CD8-positive, alpha-beta memory T cell (primary cell): ENCODE data around the gene COA1. TPM values are rescaled to one million over a fixed set of nuclear protein-coding genes. Genes with fewer than 3 reads are reported as not detected.

ENCODE experiments used
- CTCF ChIA-PET: fragments of 350-600 bp; sonication (Branson Sonifier 250); formaldehyde crosslinking; loops from one replicate; lab custom pipeline; 2021; ENCODE audit warnings: antibody characterized with exemption; lab: Charles Lee
- POLR2A ChIA-PET: fragments of 350-600 bp; sonication (Branson Sonifier 250); formaldehyde crosslinking; loops from one replicate; lab custom pipeline; 2021; ENCODE audit warnings: antibody characterized with exemption; lab: Charles Lee
- DNase-seq, 5 donors: peaks; one replicate each; pipeline versions ENCODE4 v3.0.0 to v3.0.0-alpha.2; 2020 to 2022; ENCODE audit warnings: mixed read lengths in 1 of 5
- H3K27ac ChIP-seq: one replicate; pipeline ENCODE4 v1.7.0; 2013; ENCODE audit warnings: low read depth, mild to moderate bottlenecking, low read length, moderate library complexity
- H3K27me3 ChIP-seq: 2 replicates; pipeline ENCODE4 v1.7.0; 2013; ENCODE audit warnings: low read length, mild to moderate bottlenecking; ENCODE audit not compliant: insufficient read depth, poor library complexity, severe bottlenecking
- H3K36me3 ChIP-seq: 2 replicates; pipeline ENCODE4 v1.7.0; 2013; ENCODE audit warnings: mild to moderate bottlenecking, low read length, moderate library complexity; ENCODE audit not compliant: insufficient read depth
- H3K4me1 ChIP-seq: 2 replicates; pipeline ENCODE4 v1.7.0; 2013; ENCODE audit warnings: mild to moderate bottlenecking, low read length, moderate library complexity; ENCODE audit not compliant: insufficient read depth
- H3K4me3 ChIP-seq: 2 replicates; pipeline ENCODE4 v1.7.0; 2013; ENCODE audit warnings: mild to moderate bottlenecking, low read length
- H3K9me3 ChIP-seq: 2 replicates; pipeline ENCODE4 v1.7.0; 2013; ENCODE audit warnings: mild to moderate bottlenecking, low read length
- H3K27ac Mint-ChIP-seq, 8 donors: one replicate each; pipeline ENCODE4 v1.8.0; 2020 to 2021; ENCODE audit warnings: mixed read lengths in 8 of 8, mild to moderate bottlenecking in 6 of 8, inconsistent platforms in 3 of 8, moderate library complexity in 3 of 8
- H3K27me3 Mint-ChIP-seq, 2 donors: one replicate each; pipeline ENCODE4 v1.8.0; 2020 to 2021; ENCODE audit warnings: mixed read lengths in 2 of 2, mild to moderate bottlenecking in 1 of 2, moderate library complexity in 1 of 2
- H3K36me3 Mint-ChIP-seq, 3 donors: one replicate each; pipeline ENCODE4 v1.8.0; 2020 to 2021; ENCODE audit warnings: mixed read lengths in 3 of 3, inconsistent platforms in 1 of 3, mild to moderate bottlenecking in 1 of 3
- H3K4me1 Mint-ChIP-seq, 3 donors: one replicate each; pipeline ENCODE4 v1.8.0; 2020 to 2021; ENCODE audit warnings: mixed read lengths in 3 of 3, inconsistent platforms in 1 of 3, mild to moderate bottlenecking in 1 of 3
- H3K4me3 Mint-ChIP-seq, 7 donors: one replicate each; pipeline ENCODE4 v1.8.0; 2020 to 2021; ENCODE audit warnings: mixed read lengths in 7 of 7, mild to moderate bottlenecking in 6 of 7, moderate library complexity in 4 of 7, inconsistent platforms in 2 of 7
- H3K9me3 Mint-ChIP-seq, 5 donors: one replicate each; pipeline ENCODE4 v1.8.0; 2020 to 2022; ENCODE audit warnings: mixed read lengths in 5 of 5, mild to moderate bottlenecking in 3 of 5, moderate library complexity in 2 of 5, inconsistent platforms in 1 of 5
- polyA plus RNA-seq: library from polyadenylated mRNA; unstranded; fragments of 300-500 nt; fragmentation: Illumina TruSeq; gene quantifications from one replicate; pipeline ENCODE4 v1.2.3, GENCODE V29; 2021
- total RNA-seq, 2 experiments: library from RNA; stranded (reverse); gene quantifications; one replicate each; pipeline ENCODE4 v1.2.3, GENCODE V29; 2021

Gene COA1
- total and polyA plus RNA-seq, 3 experiments from 2014 or later, result 68.9 to 81.6 (median 75.9) TPM

GRCh38 chr7:43757073-43757720 is 27.9 kb upstream of the COA1 start:
- Histone ChIP-seq H3K4me3 (no peak overlapping the region), H3K36me3 (no peaks in the 10 kb centered on the region), H3K27ac (peak overlapping the region; percentile 51), H3K4me1 (peaks cover 11% of the 10 kb centered on the region), H3K9me3 (no peaks in the 10 kb centered on the region), H3K27me3 (no peaks in the 10 kb centered on the region)
- H3K27me3 Mint-ChIP-seq, result peaks cover 2 to 8% of the 10 kb centered on the region in 2 donors
- no peak for DNase-seq
- H3K36me3 Mint-ChIP-seq, result peaks cover 0 to 3% (median 0%) of the 10 kb centered on the region in 3 donors
- peaks cover 23 to 39% (median 30%) of the 10 kb centered on the region in 3 donors for H3K4me1 Mint-ChIP-seq
- POLR2A ChIA-PET, result interaction anchor here (0.6 to 2.0 kb wide), 2 partner anchors 27 to 93 kb away, joined by 3 to 11 read pairs; partner anchors contain the start of gene COA1
- H3K9me3 Mint-ChIP-seq, result no peaks in the 10 kb centered on the region
- peak overlapping the region in 5 of 8 donors; percentile 52 to 90 (median 83) for H3K27ac Mint-ChIP-seq
- H3K4me3 Mint-ChIP-seq, result peak overlapping the region; percentile 70 to 92 (median 81)
- CTCF ChIA-PET, result interaction anchor here (1.3 to 1.4 kb wide), 2 partner anchors 82 to 175 kb away, joined by 3 read pairs; partner anchors contain the start of gene STK17A

- ChIA-PET POLR2A (interaction anchor here (0.6 kb wide), 1 partner anchor 92 kb away, joined by 3 read pairs; no protein-coding TSS in a partner anchor), CTCF (interaction anchor here (1.0 to 1.4 kb wide), 3 partner anchors 83 to 174 kb away, joined by 3 read pairs; partner anchors contain the start of gene STK17A)
- H3K4me3 Mint-ChIP-seq, result peak overlapping the region; percentile 35 to 87 (median 81)
- H3K4me1 Mint-ChIP-seq, result peaks cover 19 to 32% (median 30%) of the 10 kb centered on the region in 3 donors
- peaks cover 11% of the 10 kb centered on the region for H3K4me1 ChIP-seq
- no peaks in the 10 kb centered on the region for H3K9me3 Mint-ChIP-seq
- no peaks in the 10 kb centered on the region for H3K36me3 ChIP-seq
- peak overlapping the region; percentile 51 for H3K27ac ChIP-seq
- H3K36me3 Mint-ChIP-seq, result peaks cover 0 to 3% (median 0%) of the 10 kb centered on the region in 3 donors
- peak overlapping the region in 4 of 8 donors; percentile 0 to 83 (median 42) for H3K27ac Mint-ChIP-seq
- DNase-seq, result no peak
- H3K9me3 ChIP-seq, result no peaks in the 10 kb centered on the region
- H3K4me3 ChIP-seq, result no peak overlapping the region
- H3K27me3 ChIP-seq, result no peaks in the 10 kb centered on the region
- H3K27me3 Mint-ChIP-seq, result peaks cover 2 to 8% of the 10 kb centered on the region in 2 donors
These were observed 27.2 kb upstream of the COA1 start for GRCh38 chr7:43756368-43757072.

GRCh38 chr7:43754596-43754995 is 25.3 kb upstream of the COA1 start:
- no peak overlapping the region for H3K27ac Mint-ChIP-seq
- Histone ChIP-seq H3K9me3 (no peaks in the 10 kb centered on the region), H3K4me3 (no peak overlapping the region), H3K27me3 (no peaks in the 10 kb centered on the region), H3K4me1 (peaks cover 10% of the 10 kb centered on the region), H3K27ac (no peak overlapping the region), H3K36me3 (no peaks in the 10 kb centered on the region)
- peaks cover 0 to 3% (median 0%) of the 10 kb centered on the region in 3 donors for H3K36me3 Mint-ChIP-seq
- H3K9me3 Mint-ChIP-seq, result no peaks in the 10 kb centered on the region
- no peak overlapping the region for H3K4me3 Mint-ChIP-seq
- DNase-seq, result no peak
- H3K27me3 Mint-ChIP-seq, result peaks cover 2 to 8% of the 10 kb centered on the region in 2 donors
- CTCF ChIA-PET, result interaction anchor here (1.8 kb wide), 1 partner anchor 172 kb away, joined by 5 read pairs; the partner anchor contains the start of gene STK17A
- POLR2A ChIA-PET, result interaction anchor here (0.6 kb wide), 1 partner anchor 822 kb away, joined by 4 read pairs; the partner anchor contains the start of genes MRPL32 and PSMA2
- peaks cover 11 to 30% (median 29%) of the 10 kb centered on the region in 3 donors for H3K4me1 Mint-ChIP-seq

- H3K36me3 Mint-ChIP-seq, result no peaks in the 10 kb centered on the region
- peaks cover 6% of the 10 kb centered on the region for H3K4me1 ChIP-seq
These were observed 24.5 kb upstream of the COA1 start for GRCh38 chr7:43753843-43754242.

GRCh38 chr7:43753271-43753810 is 24.0 kb upstream of the COA1 start:
- no peaks in the 10 kb centered on the region for H3K9me3 Mint-ChIP-seq
- peaks cover 7 to 24% (median 23%) of the 10 kb centered on the region in 3 donors for H3K4me1 Mint-ChIP-seq

More at GRCh38 chr7:43753843-43754242, 24.5 kb upstream of the COA1 start:
- Histone ChIP-seq H3K36me3 (no peaks in the 10 kb centered on the region), H3K4me3 (no peak overlapping the region), H3K27me3 (no peaks in the 10 kb centered on the region), H3K27ac (no peak overlapping the region), H3K9me3 (no peaks in the 10 kb centered on the region)
- peaks cover 7 to 24% (median 23%) of the 10 kb centered on the region in 3 donors for H3K4me1 Mint-ChIP-seq
- H3K4me3 Mint-ChIP-seq, result no peak overlapping the region
- CTCF ChIA-PET, result interaction anchor here (1.8 kb wide), 1 partner anchor 171 kb away, joined by 5 read pairs; the partner anchor contains the start of gene STK17A
- POLR2A ChIA-PET, result no interaction called here
- no peak overlapping the region for H3K27ac Mint-ChIP-seq
- DNase-seq, result no peak
- peaks cover 2 to 8% of the 10 kb centered on the region in 2 donors for H3K27me3 Mint-ChIP-seq
- H3K9me3 Mint-ChIP-seq, result no peaks in the 10 kb centered on the region

GRCh38 chr7:43752411-43752810 is 23.1 kb upstream of the COA1 start:
- H3K36me3 Mint-ChIP-seq, result no peaks in the 10 kb centered on the region
- CTCF ChIA-PET, result no interaction called here
- peaks cover 1 to 18% (median 16%) of the 10 kb centered on the region in 3 donors for H3K4me1 Mint-ChIP-seq
- H3K36me3 ChIP-seq, result no peaks in the 10 kb centered on the region
- peak overlapping the region in 1 of 8 donors; percentile 78 for H3K27ac Mint-ChIP-seq
- no peak for DNase-seq
- H3K9me3 Mint-ChIP-seq, result no peaks in the 10 kb centered on the region
- no peak overlapping the region for H3K4me3 ChIP-seq
- H3K27me3 ChIP-seq, result no peaks in the 10 kb centered on the region
- POLR2A ChIA-PET, result no interaction called here
- peaks cover 2 to 8% of the 10 kb centered on the region in 2 donors for H3K27me3 Mint-ChIP-seq
- H3K27ac ChIP-seq, result no peak overlapping the region
- H3K4me3 Mint-ChIP-seq, result no peak overlapping the region
- no peaks in the 10 kb centered on the region for H3K9me3 ChIP-seq
- H3K4me1 ChIP-seq, result no peaks in the 10 kb centered on the region

More at GRCh38 chr7:43753271-43753810, 24.0 kb upstream of the COA1 start:
- no peaks in the 10 kb centered on the region for H3K9me3 ChIP-seq
- POLR2A ChIA-PET, result no interaction called here
- no peaks in the 10 kb centered on the region for H3K27me3 ChIP-seq
- H3K4me3 ChIP-seq, result no peak overlapping the region
- no peak for DNase-seq
- no peak overlapping the region for H3K27ac ChIP-seq
- H3K4me3 Mint-ChIP-seq, result peak overlapping the region in 1 of 7 donors; percentile 24
- H3K27ac Mint-ChIP-seq, result no peak overlapping the region
- H3K36me3 Mint-ChIP-seq, result no peaks in the 10 kb centered on the region
- H3K27me3 Mint-ChIP-seq, result peaks cover 2 to 8% of the 10 kb centered on the region in 2 donors
- peaks cover 6% of the 10 kb centered on the region for H3K4me1 ChIP-seq
- no peaks in the 10 kb centered on the region for H3K36me3 ChIP-seq
- CTCF ChIA-PET, result interaction anchor here (1.8 kb wide), 1 partner anchor 171 kb away, joined by 5 read pairs; the partner anchor contains the start of gene STK17A

- no peak overlapping the region for H3K27ac ChIP-seq
- H3K9me3 ChIP-seq, result no peaks in the 10 kb centered on the region
- H3K4me1 ChIP-seq, result no peaks in the 10 kb centered on the region
- peak overlapping the region in 1 of 7 donors; percentile 41 for H3K4me3 Mint-ChIP-seq
- H3K27ac Mint-ChIP-seq, result peak overlapping the region in 1 of 8 donors; percentile 38
- H3K27me3 ChIP-seq, result no peaks in the 10 kb centered on the region
- H3K36me3 Mint-ChIP-seq, result no peaks in the 10 kb centered on the region
- H3K4me3 ChIP-seq, result no peak overlapping the region
- no peak for DNase-seq
- peaks cover 2 to 8% of the 10 kb centered on the region in 2 donors for H3K27me3 Mint-ChIP-seq
- no peaks in the 10 kb centered on the region for H3K9me3 Mint-ChIP-seq
- ChIA-PET POLR2A (no interaction called here), CTCF (no interaction called here)
- H3K36me3 ChIP-seq, result no peaks in the 10 kb centered on the region
- H3K4me1 Mint-ChIP-seq, result peaks cover 0 to 11% (median 10%) of the 10 kb centered on the region in 3 donors
These were observed 20.9 kb upstream of the COA1 start for GRCh38 chr7:43750016-43750887.
